Stomach (tissue), 9 donors: ENCODE results near the gene LZTR1. TPM values are rescaled to one million over a fixed set of nuclear protein-coding genes. Genes with fewer than 3 reads are reported as not detected.

Experiments
- DNase-seq, 2 donors: peaks; one replicate each; pipeline versions ENCODE4 v3.0.0 to v3.0.0-alpha.2; 2013 to 2019
- H3K27ac ChIP-seq, 5 donors: fragments of 200-600 bp in 4 of 5; sonication (generic) in 4 of 5; one replicate each; pipeline ENCODE4 v1.5.1; 2013 to 2019; ENCODE audit warnings: mild to moderate bottlenecking in 1 of 5, moderate library complexity in 1 of 5
- H3K27me3 ChIP-seq, 3 donors: fragments of 200-600 bp; sonication (generic); one replicate each; pipeline ENCODE4 v1.5.1; 2017 to 2019; ENCODE audit warnings: mixed run types in 1 of 3
- H3K36me3 ChIP-seq, 4 donors: fragments of 200-600 bp; sonication (generic); 1 replicate in 3 of 4; 2 replicates in 1 of 4; pipeline ENCODE4 v1.5.1; 2016 to 2019
- H3K4me1 ChIP-seq, 4 donors: fragments of 200-600 bp; sonication (generic); one replicate each; pipeline ENCODE4 v1.5.1; 2016 to 2019
- H3K4me3 ChIP-seq, 4 donors: fragments of 200-600 bp; sonication (generic) in 3 of 4; one replicate each; pipeline ENCODE4 v1.5.1; 2016 to 2019; ENCODE audit warnings: mild to moderate bottlenecking in 1 of 4
- H3K9me3 ChIP-seq, 4 donors: fragments of 200-600 bp; sonication (generic); one replicate each; pipeline ENCODE4 v1.5.1; 2016 to 2019
- CTCF ChIP-seq, 7 experiments: fragments of 450-650 bp in 4 of 7; fragments of 200-600 bp in 3 of 7; sonication (generic) in 3 of 7; IDR thresholded peaks; one replicate each; pipeline ENCODE4 v1.5.1; 2016 to 2019; ENCODE audit warnings: antibody characterized with exemption in 7 of 7, control low read depth in 2 of 7, mild to moderate bottlenecking in 1 of 7
- EP300 ChIP-seq: sonication (generic); formaldehyde crosslinking; IDR thresholded peaks from one replicate; pipeline ENCODE4 v1.6.1; 2017; ENCODE audit warnings: antibody characterized with exemption
- POLR2A ChIP-seq, 4 donors: fragments of 450-650 bp; IDR thresholded peaks; one replicate each; pipeline ENCODE4 v1.6.1; 2016; ENCODE audit warnings: antibody characterized with exemption in 4 of 4, control low read depth in 2 of 4, mild to moderate bottlenecking in 1 of 4, moderate library complexity in 1 of 4
- POLR2AphosphoS5 ChIP-seq, 3 donors: sonication (generic); formaldehyde crosslinking; IDR thresholded peaks; one replicate each; pipeline ENCODE4 v1.6.1; 2016; ENCODE audit warnings: antibody characterized with exemption in 3 of 3
- WGBS, 5 donors: extraction: QIAGEN DNeasy Blood & Tissue Kit in 3 of 5; methylation state at CpG; one replicate each; pipeline versions ENCODE4 v1.1.5 to v1.1.7; 2013 to 2018; 5-methylcytosine and 5-hydroxymethylcytosine counted together
- intact Hi-C: fragments of 100-400 bp; cut with DNase I; formaldehyde crosslinking; loops from one replicate; pipeline ENCODE4 v1.15.1; 2023; ENCODE audit warnings: low total_unique reads
- polyA plus RNA-seq, 3 donors: library from polyadenylated mRNA; stranded (reverse); fragments of 200-250 nt; gene quantifications; one replicate each; pipeline ENCODE4 v1.2.3, GENCODE V29; 2013
- total RNA-seq, 5 donors: library from RNA; depleted of rRNA; stranded (reverse); fragments of >200 nt; gene quantifications; one replicate each; pipeline versions ENCODE4 v1.1.0 to v1.2.3, GENCODE V29; 2014 to 2016
- donor health status: healthy with polysubstance abuse.
- donor health status: Bipolar disorder and iron deficiency.
- donor health status: healthy.

The LZTR1 gene
- total and polyA plus RNA-seq, 8 donors, result 13.7 to 148 (median 29.5) TPM

GRCh38 chr22:21029486-21030025 is 47.5 kb downstream of the LZTR1 start:
- no peaks in the 10 kb centered on the region for H3K9me3 ChIP-seq
- no peak overlapping the region for H3K4me3 ChIP-seq
- no peak for DNase-seq
- H3K4me1 ChIP-seq, result peaks cover 9 to 17% (median 12%) of the 10 kb centered on the region in 4 donors
- intact Hi-C loops, result loop anchor here (10.0 kb wide), 1 partner anchor 65 kb away; the partner anchor contains the start of gene AIFM3
- H3K36me3 ChIP-seq, result no peaks in the 10 kb centered on the region
- H3K27me3 ChIP-seq, result peaks cover 0 to 54% (median 14%) of the 10 kb centered on the region in 3 donors
- H3K27ac ChIP-seq, result no peak overlapping the region
- TF ChIP-seq EP300, result no peak
- TF ChIP-seq POLR2AphosphoS5 (IDR thresholded peaks at IDR 0.05), result no peak
- TF ChIP-seq CTCF (IDR thresholded peaks at IDR 0.05), result no peak
- no peak for TF ChIP-seq POLR2A (IDR thresholded peaks at IDR 0.05)
- 74 to 79% (median 78%) methylated on average over 12 of the region's 12 CpGs for WGBS, 5 donors

DNA sequence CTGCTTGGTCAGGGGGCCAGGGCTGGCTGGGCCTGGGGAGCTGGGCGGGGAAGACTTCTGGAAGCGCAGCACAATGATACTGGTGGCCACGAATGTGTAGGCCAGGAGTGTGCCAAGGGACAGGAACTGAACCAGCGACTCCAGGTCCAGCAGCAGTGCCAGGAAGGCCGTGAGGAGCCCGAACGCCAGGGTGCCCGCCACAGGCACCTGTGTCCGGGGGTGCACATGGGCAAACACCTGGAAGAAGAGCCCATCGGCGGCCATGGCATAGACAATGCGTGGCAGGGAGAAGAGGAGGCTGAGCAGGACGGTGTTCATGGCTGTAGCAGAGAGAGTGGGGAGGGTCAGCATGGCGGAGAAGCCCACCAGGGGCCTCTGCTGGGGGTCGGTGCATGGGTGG is 47.9 kb downstream of the LZTR1 start:
- H3K27me3 ChIP-seq, result peaks cover 0 to 54% (median 14%) of the 10 kb centered on the region in 3 donors
- no peak for TF ChIP-seq POLR2AphosphoS5 (IDR thresholded peaks at IDR 0.05)
- TF ChIP-seq CTCF (IDR thresholded peaks at IDR 0.05), result no peak
- no peak for TF ChIP-seq POLR2A (IDR thresholded peaks at IDR 0.05)
- TF ChIP-seq EP300, result no peak
- intact Hi-C loops, result no loop called here
- no peak overlapping the region for H3K4me3 ChIP-seq
- no peaks in the 10 kb centered on the region for H3K36me3 ChIP-seq
- 84 to 94% (median 90%) methylated on average over 15 of the region's 15 CpGs for WGBS, 5 donors
- peaks cover 9 to 17% (median 12%) of the 10 kb centered on the region in 4 donors for H3K4me1 ChIP-seq
- DNase-seq, result no peak
- no peaks in the 10 kb centered on the region for H3K9me3 ChIP-seq
- no peak overlapping the region for H3K27ac ChIP-seq

DNA sequence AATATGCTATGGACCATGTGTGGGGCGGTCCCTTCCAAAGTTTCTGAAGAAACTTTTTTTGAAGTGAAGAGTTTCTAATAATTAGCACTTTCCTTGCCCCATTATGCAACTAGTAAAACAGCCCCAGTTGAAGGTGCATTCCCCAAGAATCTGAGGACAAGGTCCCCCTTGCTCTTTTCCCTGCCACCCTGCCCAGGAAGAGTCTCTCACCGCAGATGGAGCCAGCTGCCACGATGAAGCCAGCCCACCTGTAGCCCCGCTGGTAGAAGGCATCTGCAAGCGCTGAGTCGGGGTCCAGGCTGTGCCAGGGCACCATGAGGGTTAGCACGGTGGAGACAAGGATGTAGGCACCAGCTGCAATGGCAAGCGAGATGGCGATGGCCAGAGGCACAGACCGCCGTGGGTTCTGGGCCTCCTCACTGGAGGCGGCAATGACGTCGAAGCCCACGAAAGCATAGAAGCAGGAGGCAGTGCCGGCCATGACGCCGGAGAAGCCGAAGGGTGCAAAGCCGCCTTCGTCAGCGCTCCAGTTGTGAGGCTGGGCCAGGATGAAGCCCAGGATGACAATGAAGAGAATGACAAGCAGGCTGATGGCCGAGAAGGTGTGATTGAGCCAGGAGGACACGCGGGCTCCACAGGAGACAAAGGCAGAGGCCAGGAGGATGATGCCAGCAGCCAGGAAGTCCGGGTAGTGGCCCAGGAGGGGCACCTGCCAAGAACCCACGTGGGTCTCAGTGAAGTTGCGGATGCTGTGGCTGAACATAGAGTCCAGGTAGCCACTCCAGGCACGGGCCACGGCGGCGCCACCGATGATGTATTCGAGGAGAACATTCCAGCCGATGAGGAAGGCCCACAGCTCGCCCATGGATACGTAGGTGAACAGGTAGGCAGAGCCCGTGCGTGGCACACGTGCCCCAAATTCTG is 48.8 kb downstream of the LZTR1 start:
- no peaks in the 10 kb centered on the region for H3K36me3 ChIP-seq
- H3K4me1 ChIP-seq, result peaks cover 9 to 17% (median 12%) of the 10 kb centered on the region in 4 donors
- intact Hi-C loops, result no loop called here
- no peak overlapping the region for H3K4me3 ChIP-seq
- no peaks in the 10 kb centered on the region for H3K9me3 ChIP-seq
- DNase-seq, result no peak
- TF ChIP-seq POLR2AphosphoS5 (IDR thresholded peaks at IDR 0.05) (no peak), CTCF (IDR thresholded peaks at IDR 0.05) (no peak), EP300 (no peak), POLR2A (IDR thresholded peaks at IDR 0.05) (no peak)
- H3K27ac ChIP-seq, result no peak overlapping the region
- H3K27me3 ChIP-seq, result peaks cover 0 to 54% (median 14%) of the 10 kb centered on the region in 3 donors
- 89 to 96% (median 95%) methylated on average over 37 to 40 of the region's 40 CpGs for WGBS, 5 donors

DNA sequence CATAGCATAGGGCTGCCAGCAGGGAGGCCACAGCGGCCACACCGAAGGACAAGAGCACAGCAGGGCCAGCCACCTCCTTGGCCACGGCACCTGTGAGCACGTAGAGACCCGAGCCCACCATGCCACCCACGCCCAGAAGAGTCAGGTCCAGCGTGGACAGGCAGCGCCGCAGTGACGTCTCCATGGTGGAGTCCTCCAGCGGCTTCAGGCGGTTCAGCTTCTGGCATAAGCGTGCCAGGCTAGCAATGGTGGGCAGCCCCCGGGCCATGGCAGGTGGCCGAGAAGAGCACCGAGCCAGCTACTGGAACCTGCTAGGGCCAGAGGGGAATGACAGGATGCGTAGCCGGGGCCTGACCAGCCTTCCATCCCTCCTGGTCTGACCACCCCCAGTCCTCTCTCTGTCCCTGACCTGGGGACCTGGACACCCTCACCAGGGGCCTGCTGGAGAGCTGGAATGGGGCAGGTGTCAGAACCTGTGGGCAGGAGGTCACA is 49.5 kb downstream of the LZTR1 start:
- Histone ChIP-seq H3K27ac (no peak overlapping the region), H3K27me3 (peaks cover 0 to 54% (median 14%) of the 10 kb centered on the region in 3 donors), H3K36me3 (no peaks in the 10 kb centered on the region), H3K4me1 (peaks cover 9 to 17% (median 12%) of the 10 kb centered on the region in 4 donors), H3K4me3 (peak overlapping the region; percentile 38 to 50 (median 42)), H3K9me3 (no peaks in the 10 kb centered on the region)
- TF ChIP-seq CTCF (IDR thresholded peaks at IDR 0.05), result no peak
- TF ChIP-seq EP300, result no peak
- TF ChIP-seq POLR2A (IDR thresholded peaks at IDR 0.05), result no peak
- no peak for TF ChIP-seq POLR2AphosphoS5 (IDR thresholded peaks at IDR 0.05)
- no peak for DNase-seq
- intact Hi-C loops, result no loop called here
- 86 to 93% (median 91%) methylated on average over 17 to 18 of the region's 18 CpGs; no CpG with 5 or more reads in 1 of the 5 donors for WGBS, 5 donors
